Measurements from ENCODE around the gene PDE4DIP.
"Not testable (repeated sequence)": the region's sequence is repeated elsewhere in the genome, so short reads cannot be mapped to it uniquely, and the experiment has no call there.

The PDE4DIP gene

GRCh38 chr1:148916222-148916621, 72.0 kb downstream of the PDE4DIP start:
- DNase-seq (ENCODE audit: low spot score); FAIRE-seq: not testable (repeated sequence)

DNA sequence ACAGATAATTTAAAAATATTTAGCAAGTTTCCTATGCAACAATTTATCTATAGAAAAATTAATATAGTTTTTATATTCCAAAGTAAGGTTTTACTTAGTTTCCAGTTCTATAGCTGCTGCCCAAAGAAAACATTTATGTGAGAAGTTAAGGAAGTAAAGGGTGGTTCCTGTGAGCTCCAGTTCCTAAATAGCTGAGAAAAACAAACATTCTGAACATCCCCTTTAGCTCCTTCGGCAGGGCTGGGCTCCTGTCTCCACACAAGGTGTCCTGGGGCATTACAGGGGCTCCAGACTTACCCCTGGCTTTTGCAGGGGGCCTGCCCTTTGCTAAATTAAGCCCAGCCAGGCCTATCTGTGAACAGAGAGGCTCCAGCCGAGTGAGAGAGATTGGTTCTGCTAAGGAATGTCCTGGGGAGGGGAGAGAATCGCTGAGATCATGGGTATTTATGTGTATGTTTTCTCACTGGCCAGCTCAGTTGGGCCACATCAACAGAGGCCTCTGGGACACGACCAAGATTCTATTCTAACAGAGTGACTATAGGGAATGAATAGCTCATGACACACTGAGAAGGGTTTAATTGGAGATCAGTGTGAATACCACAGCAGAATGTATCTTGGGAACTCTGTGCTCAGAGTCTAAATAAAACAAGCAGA, 72.6 kb downstream of the PDE4DIP start:
- FAIRE-seq; DNase-seq (ENCODE audit: low spot score): not testable (repeated sequence)

DNA sequence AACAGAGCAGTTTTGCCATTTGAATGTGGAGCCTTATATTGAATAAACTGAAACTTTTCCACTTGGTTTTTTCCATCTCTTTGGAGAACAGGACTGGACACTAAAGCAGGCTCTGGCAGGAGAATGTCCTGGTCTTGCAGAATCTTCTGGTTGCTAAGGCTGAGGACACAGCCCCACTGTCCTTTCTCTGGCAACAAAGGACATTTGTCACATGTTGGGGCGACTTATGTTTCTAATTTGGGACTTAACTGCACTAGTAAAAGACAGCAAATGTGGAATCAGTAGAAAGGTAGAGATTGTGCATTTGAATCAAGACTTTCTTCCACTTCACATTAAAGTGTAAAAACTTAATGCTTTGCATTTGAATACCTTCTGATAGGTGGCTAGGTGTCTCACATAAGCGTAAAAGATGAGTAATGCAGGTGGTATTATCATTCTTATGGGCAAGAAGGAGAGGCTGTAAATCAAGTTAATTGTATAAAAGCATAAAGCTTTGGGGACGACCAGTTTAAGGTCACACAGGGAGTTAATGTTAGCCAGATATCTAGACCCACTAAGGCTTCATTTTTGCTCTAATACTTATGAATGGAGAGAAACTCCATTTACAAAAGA, 74.7 kb downstream of the PDE4DIP start:
- not testable (repeated sequence) for DNase-seq (ENCODE audit: low spot score)

DNA sequence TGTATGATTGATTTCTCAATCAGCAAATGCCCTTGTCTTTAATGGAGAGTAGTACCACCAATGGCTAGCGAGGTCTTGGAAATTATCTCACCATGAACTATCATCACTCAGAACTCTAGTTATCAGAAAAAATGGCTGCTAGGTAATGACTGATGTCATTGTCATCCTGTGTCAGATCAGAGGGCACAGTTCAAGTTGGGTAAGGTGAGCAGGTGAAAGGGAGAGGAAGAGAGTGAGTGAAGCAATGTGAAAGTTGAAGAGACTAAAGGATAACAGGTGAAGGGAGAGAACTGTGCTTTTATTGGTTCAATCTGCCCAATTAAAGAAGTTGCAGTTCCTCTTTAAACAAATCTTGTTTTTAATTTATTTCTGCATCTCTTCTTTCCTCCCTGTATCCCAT, 76.8 kb downstream of the PDE4DIP start:
- not testable (repeated sequence) for DNase-seq (ENCODE audit: low spot score); FAIRE-seq

More for the DNA sequence above, 74.7 kb downstream of the PDE4DIP start:
- FAIRE-seq, result not testable (repeated sequence)

DNA sequence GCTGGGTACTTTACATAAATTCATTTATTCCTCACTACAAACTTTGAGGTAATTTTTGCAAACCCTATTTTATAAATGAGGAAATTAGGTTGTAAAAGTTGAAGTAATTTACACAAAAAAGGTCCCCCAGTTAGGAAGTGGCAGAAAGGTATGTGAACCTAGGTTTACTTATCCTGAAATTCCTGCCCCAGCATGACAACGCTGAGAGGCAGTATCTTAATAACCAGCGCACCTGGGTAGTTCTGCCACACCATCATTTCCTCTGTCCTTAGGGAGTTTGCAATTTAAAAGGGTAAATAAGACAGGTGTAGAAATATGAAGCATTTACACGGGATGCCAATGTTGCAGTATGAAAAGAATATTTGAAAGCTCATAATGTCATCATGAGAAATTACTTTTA, 79.6 kb downstream of the PDE4DIP start:
- FAIRE-seq; DNase-seq (ENCODE audit: low spot score): not testable (repeated sequence)

GRCh38 chr1:148927645-148928044, 83.4 kb downstream of the PDE4DIP start:
- not testable (repeated sequence) for DNase-seq (ENCODE audit: low spot score)

GRCh38 chr1:148929253-148929652, 85.0 kb downstream of the PDE4DIP start:
- not testable (repeated sequence) for FAIRE-seq; DNase-seq (ENCODE audit: low spot score)

More at GRCh38 chr1:148927645-148928044, 83.4 kb downstream of the PDE4DIP start:
- not testable (repeated sequence) for FAIRE-seq

DNA sequence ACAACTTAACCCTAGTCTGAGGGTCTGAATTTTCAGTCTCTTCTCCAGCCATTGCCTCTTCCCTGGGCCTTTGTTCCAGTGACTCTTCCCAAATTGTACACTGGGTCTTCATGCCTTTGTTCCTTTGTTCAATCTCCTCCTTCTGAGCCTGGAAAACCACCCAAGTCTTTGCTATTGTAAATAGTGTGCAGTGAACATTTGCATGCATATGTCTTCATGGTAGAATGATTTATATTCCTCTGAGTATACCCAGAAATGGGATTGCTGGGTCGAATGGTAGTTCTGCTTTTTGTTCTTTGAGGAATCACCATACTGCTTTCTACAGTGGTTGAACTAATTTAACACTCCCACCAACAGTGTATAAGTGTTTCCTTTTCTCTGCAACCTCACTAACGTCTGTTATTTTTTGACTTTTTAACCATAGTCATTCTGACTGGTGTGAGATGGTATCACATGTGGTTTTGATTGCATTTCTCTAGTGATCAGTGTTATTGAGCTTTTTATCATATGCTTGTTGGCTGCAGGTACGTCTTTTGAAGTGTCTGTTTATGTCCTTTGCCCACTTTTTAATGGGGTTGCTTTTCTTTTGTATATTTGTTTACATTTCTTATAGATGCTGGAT, 91.3 kb downstream of the PDE4DIP start:
- FAIRE-seq; DNase-seq (ENCODE audit: low spot score): not testable (repeated sequence)

GRCh38 chr1:148942906-148943305, 98.7 kb downstream of the PDE4DIP start:
- FAIRE-seq; DNase-seq (ENCODE audit: low spot score): not testable (repeated sequence)

DNA sequence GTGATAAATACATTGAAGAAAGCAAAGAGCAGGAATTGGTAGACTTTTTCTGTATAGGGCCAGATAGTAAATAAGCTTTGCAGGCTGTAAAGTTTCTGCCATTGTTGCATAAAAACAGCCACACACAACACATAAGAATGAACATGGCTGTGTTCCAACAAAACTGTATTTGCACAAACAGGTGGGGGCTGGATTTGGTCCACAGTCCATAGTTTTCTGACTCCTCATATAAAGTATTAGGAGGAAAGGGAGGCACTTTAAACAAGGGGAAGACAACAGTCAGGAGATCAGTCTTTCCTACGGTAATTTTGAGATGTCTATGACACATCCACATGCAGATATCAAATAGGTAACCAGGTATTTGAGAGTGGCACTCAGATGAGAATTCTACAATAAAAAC, 100.9 kb downstream of the PDE4DIP start:
- not testable (repeated sequence) for FAIRE-seq; DNase-seq (ENCODE audit: low spot score)

- FAIRE-seq; DNase-seq (ENCODE audit: low spot score): not testable (repeated sequence)
These were observed 104.5 kb downstream of the PDE4DIP start for GRCh38 chr1:148948768-148949167.

DNA sequence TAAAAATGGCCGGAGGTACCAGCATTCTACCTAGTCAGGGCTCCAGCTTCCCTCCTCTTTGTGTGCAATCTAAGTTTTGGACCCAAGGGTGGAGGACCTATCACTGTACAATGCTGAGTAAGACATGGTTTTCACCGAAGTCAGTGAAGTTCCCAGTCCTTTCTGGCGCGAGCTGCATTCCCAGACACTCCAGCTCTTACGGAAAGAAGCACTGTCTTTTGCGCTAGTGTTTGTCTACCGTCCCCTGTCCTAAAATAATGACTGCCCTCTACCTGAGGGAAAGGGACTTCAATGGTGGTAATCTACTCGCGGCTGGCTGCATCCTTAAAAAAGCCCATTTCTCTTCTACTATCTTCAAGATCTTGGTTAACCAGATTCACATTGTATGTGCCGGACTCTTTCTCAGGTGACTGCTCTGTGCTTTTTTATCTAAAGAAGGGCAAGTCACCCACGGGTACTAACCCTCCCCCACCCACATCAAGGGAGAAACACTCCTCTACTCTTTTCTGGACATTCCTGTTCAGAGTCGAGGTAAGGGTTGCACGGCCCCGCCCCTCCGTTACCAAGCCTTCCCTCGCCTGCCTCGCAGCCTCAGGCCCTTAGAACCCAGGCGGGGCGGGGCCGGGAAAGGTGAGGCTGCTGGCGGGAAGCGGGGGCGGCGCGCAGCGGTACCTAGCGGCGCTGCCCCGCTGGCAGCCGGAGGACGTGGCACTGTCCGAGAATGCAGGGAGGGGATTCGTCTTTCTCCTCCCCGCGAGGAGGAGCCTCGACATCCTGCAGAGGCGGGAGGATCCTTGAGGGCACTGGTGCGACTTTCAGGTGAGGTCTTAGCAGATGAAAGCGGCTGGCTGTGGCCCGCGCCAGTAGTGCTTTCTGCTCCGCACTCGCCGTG, 107.4 kb downstream of the PDE4DIP start:
- DNase-seq (ENCODE audit: low spot score), result not testable (repeated sequence)
- FAIRE-seq, result peak; percentile 77

GRCh38 chr1:148952253-148952937, 108.2 kb downstream of the PDE4DIP start:
- FAIRE-seq; DNase-seq (ENCODE audit: low spot score): not testable (repeated sequence)

DNA sequence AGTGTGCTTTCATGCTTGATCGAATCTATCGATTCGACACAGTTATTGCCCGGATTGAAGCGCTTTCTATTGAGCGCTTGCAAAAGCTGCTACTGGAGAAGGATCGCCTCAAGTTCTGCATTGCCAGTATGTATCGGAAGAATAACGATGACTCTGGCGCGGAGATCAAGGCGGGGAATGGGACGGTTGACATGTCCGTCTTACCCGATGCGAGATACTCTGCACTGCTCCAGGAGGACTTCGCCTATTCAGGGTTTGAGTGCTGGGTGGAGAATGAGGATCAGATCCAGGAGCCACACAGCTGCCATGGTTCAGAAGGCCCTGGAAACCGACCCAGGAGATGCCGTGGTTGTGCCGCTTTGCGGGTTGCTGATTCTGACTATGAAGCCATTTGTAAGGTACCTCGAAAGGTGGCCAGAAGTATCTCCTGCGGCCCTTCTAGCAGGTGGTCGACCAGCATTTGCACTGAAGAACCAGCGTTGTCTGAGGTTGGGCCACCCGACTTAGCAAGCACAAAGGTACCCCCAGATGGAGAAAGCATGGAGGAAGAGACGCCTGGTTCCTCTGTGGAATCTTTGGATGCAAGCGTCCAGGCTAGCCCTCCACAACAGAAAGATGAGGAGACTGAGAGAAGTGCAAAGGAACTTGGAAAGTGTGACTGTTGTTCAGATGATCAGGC, 108.8 kb downstream of the PDE4DIP start:
- FAIRE-seq, result not testable (repeated sequence)

DNA sequence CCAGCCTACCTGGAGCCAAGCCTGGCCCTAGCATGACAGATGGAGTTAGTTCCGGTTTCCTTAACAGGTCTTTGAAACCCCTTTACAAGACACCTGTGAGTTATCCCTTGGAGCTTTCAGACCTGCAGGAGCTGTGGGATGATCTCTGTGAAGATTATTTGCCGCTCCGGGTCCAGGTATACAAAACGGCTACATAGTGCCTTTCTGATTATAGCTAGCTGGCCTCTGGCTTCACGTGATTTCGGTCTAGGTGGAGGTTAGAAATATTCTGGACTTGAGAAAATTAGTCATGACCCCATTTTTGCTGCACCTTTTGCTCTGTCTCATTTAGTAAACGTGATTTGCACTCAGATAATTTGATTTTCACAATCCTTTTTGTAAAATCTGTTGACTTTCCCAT, 109.5 kb downstream of the PDE4DIP start:
- not testable (repeated sequence) for FAIRE-seq; DNase-seq (ENCODE audit: low spot score)

More for the DNA sequence above, 108.8 kb downstream of the PDE4DIP start:
- DNase-seq (ENCODE audit: low spot score), result peak; percentile 6

DNA sequence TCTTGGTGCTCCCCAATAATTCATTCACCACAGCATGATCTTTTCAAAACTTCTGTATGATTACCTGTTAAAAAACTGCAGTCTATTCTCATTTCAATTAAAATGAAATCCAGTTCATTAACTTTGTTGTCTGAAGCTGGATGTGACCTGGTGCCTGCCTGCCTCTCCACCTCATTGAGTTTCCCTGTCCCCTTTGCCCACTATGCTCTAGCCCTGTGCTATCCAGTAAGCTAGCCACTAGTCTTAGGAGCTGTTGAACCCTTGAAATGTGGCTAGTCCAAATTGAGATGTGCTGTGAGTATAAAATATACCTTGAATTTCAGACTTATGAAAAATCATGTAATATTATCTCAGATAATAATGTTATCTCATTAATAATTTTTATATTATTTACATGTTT, 114.1 kb downstream of the PDE4DIP start:
- not testable (repeated sequence) for DNase-seq (ENCODE audit: low spot score); FAIRE-seq

DNA sequence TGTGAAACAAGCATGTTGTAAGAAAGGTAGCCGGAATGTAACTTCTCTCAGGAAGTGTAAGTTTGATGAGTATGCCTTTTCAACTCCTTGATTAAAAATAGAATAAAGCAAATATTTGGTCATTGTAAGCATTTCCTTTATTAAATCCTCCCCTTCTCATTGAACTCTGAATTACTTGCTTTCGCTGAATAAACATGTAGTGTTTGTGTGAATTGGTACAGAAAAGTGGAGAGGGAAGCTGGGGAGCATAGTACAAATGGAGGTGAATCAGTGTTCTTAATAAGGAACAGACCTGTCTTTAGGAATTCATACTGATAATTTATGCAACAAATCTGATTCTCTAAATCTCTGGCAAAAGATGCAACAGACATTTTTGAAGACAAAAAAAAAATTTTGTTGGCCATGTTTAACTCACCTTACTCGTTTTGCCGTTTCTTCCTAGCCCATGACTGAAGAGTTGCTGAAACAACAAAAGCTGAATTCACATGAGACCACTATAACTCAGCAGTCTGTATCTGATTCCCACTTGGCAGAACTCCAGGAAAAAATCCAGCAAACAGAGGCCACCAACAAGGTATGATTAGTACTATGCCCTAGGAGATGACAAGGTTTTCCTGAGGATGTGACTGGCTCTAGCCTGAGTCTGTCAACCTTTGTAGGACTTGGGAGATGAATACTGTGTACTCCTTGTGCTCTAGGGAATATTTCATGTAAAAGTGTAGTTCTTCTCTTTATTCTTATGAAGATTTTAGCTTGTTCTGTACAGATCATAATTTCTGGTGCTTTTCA, 116.2 kb downstream of the PDE4DIP start:
- DNase-seq (ENCODE audit: low spot score); FAIRE-seq: not testable (repeated sequence)

- not testable (repeated sequence) for FAIRE-seq; DNase-seq (ENCODE audit: low spot score)
These were observed 118.1 kb downstream of the PDE4DIP start for GRCh38 chr1:148962127-148962857.

Data from urothelium cell line (cell line).